ENCODE results near the gene ASPN.

ASPN gene

DNA sequence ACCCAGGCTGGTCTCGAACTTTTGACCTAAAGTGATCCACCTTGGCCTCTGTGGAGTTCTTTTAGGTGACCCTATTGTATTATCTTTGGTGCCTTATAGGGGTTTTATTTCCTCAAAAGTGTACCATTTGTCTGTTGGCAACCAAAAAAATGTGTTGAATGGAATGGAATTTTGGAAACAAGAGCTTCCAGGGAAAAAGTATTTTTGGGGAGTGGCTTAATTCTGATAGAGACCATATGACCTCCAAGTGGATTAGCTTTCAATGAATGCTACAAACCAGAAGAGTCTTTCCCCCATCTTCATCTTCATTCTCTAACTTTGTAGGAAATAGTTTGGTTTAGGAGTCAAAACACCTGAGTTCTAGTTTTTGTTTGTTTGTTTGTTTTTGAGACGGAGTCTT lies 74.5 kb downstream of the ASPN start:
- no peak for DNase-seq

DNA sequence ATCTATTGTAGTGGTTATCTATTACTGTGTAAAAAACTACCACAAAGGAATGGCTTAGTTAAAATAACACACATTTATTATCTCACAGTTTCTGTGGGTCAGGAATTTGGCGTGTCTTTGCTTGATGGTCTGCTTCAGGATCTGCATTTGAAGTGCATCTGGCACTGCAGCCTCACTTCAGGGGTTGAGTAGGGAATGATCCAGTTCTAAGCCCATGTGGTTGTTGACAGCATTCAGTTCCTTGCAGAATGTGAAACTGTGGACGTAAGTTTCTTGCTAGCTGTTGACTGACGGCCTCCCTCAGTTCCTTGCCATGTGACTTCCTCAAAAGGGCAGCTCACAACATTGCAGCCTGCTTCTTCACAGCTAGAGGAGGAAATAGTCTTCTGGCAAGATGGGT lies 75.8 kb downstream of the ASPN start:
- DNase-seq: peak; percentile 18

All from stimulated activated CD4-positive, alpha-beta T cell treated with anti-CD3 and anti-CD28 coated beads, Interleukin-4, amount 100 ng/mL, for 24 hours (primary cell).